Tibial artery (tissue), 4 donors: ENCODE measurements around the gene PTX4.

Experiments used
- DNase-seq, 2 donors: peaks; one replicate each; pipeline ENCODE4 v3.0.0-alpha.2; 2019
- H3K27ac ChIP-seq, 2 donors: fragments of 200-600 bp; sonication (generic) in 1 of 2; 1 replicate in 1 of 2; 2 replicates in 1 of 2; pipeline ENCODE4 v1.5.1; 2018 to 2019; ENCODE audit warnings: mild to moderate bottlenecking in 1 of 2
- H3K27me3 ChIP-seq, 2 donors: fragments of 200-600 bp; sonication (generic) in 1 of 2; one replicate each; pipeline versions ENCODE4 v1.5.1 to v1.6.0; 2016 to 2019
- H3K36me3 ChIP-seq, 3 donors: fragments of 200-600 bp; sonication (generic) in 2 of 3; one replicate each; pipeline ENCODE4 v1.5.1; 2016 to 2019; ENCODE audit warnings: mild to moderate bottlenecking in 2 of 3
- H3K4me1 ChIP-seq, 4 donors: fragments of 200-600 bp; sonication (generic) in 2 of 4; 1 replicate in 3 of 4; 2 replicates in 1 of 4; pipeline ENCODE4 v1.5.1; 2016 to 2019
- H3K4me3 ChIP-seq, 2 donors: fragments of 200-600 bp; sonication (generic) in 1 of 2; 1 replicate in 1 of 2; 2 replicates in 1 of 2; pipeline ENCODE4 v1.5.1; 2018 to 2019; ENCODE audit warnings: mild to moderate bottlenecking in 2 of 2
- H3K9me3 ChIP-seq, 3 donors: fragments of 200-600 bp; sonication (generic) in 1 of 3; one replicate each; pipeline ENCODE4 v1.5.1; 2016 to 2019
- CTCF ChIP-seq, 2 experiments: fragments of 200-600 bp in 1 of 2; fragments of 450-650 bp in 1 of 2; IDR thresholded peaks; one replicate each; pipeline ENCODE4 v1.5.1; 2017 to 2019; ENCODE audit warnings: antibody characterized with exemption in 2 of 2, mild to moderate bottlenecking in 1 of 2, moderate library complexity in 1 of 2
- intact Hi-C: fragments of 100-400 bp; cut with DNase I; formaldehyde crosslinking; loops from one replicate; pipeline ENCODE4 v1.15.0; 2023; ENCODE audit warnings: low total_unique reads

Gene PTX4

DNA sequence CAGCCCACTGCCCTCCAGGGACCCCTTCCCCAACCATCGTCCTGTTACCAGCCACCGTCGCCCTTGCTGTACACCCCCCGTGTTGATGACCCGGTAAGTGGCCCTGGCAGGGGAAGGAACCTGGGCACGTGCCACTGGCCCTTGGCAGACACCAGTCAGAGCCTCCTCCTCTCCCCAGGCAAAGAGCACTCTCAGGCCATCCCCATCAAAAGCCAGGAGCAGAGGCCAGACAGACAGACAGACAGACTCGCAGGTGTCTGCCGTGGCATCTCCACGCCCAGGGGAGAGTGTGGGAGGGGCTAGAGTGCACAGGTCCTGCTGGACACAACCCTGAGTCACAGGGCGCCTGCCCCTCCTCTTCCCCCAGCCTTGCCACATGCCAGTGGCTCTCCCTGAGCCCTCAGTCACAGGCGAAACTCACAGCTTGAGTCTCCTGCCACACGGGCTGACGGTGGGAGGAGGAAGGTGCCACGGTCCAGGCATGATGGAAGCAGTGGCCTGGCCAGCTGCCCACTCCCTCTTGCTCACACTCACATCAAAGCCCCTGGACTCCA lies 21.7 kb downstream of the PTX4 start:
- H3K9me3 ChIP-seq = no peaks in the 10 kb centered on the region
- no peak for DNase-seq
- TF ChIP-seq CTCF (IDR thresholded peaks at IDR 0.05) = no peak
- intact Hi-C loops = no loop called here
- no peaks in the 10 kb centered on the region for H3K27me3 ChIP-seq
- H3K4me1 ChIP-seq = peaks cover 0 to 10% (median 5%) of the 10 kb centered on the region in 4 donors
- H3K36me3 ChIP-seq = peaks cover 0 to 38% (median 3%) of the 10 kb centered on the region in 3 donors
- no peak overlapping the region for H3K4me3 ChIP-seq
- H3K27ac ChIP-seq = no peak overlapping the region

GRCh38 chr16:1466054-1466453 lies 22.7 kb downstream of the PTX4 start:
- no peak for TF ChIP-seq CTCF (IDR thresholded peaks at IDR 0.05)
- H3K27me3 ChIP-seq = no peaks in the 10 kb centered on the region
- H3K4me3 ChIP-seq = no peak overlapping the region
- no peaks in the 10 kb centered on the region for H3K9me3 ChIP-seq
- intact Hi-C loops = no loop called here
- no peak overlapping the region for H3K27ac ChIP-seq
- H3K36me3 ChIP-seq = peaks cover 5 to 41% (median 9%) of the 10 kb centered on the region in 3 donors
- peaks cover 0 to 9% (median 5%) of the 10 kb centered on the region in 4 donors for H3K4me1 ChIP-seq
- DNase-seq = no peak

DNA sequence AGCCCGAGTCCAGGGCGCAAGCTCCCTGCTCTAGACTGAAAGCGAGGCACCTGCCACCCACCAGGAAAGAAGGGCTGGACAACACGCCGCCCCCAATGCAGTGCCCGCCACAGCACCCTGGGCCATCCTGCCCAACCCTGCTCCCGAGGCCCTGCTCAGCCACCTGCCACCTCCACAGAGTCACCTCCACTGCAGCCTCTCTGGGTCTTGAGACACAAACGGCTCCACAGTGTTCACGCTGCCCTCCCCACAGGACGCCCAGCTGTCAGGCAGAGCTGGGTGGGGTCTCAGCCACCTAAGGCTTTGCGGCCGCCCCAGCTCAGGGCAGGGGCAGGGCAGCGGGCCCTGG lies 23.2 kb downstream of the PTX4 start:
- DNase-seq = no peak
- Histone ChIP-seq H3K4me1 (peaks cover 0 to 3% (median 2%) of the 10 kb centered on the region in 4 donors), H3K9me3 (no peaks in the 10 kb centered on the region), H3K4me3 (no peak overlapping the region), H3K27me3 (no peaks in the 10 kb centered on the region), H3K36me3 (peaks cover 10 to 46% (median 14%) of the 10 kb centered on the region in 3 donors), H3K27ac (no peak overlapping the region)
- no peak for TF ChIP-seq CTCF (IDR thresholded peaks at IDR 0.05)
- intact Hi-C loops = no loop called here

DNA sequence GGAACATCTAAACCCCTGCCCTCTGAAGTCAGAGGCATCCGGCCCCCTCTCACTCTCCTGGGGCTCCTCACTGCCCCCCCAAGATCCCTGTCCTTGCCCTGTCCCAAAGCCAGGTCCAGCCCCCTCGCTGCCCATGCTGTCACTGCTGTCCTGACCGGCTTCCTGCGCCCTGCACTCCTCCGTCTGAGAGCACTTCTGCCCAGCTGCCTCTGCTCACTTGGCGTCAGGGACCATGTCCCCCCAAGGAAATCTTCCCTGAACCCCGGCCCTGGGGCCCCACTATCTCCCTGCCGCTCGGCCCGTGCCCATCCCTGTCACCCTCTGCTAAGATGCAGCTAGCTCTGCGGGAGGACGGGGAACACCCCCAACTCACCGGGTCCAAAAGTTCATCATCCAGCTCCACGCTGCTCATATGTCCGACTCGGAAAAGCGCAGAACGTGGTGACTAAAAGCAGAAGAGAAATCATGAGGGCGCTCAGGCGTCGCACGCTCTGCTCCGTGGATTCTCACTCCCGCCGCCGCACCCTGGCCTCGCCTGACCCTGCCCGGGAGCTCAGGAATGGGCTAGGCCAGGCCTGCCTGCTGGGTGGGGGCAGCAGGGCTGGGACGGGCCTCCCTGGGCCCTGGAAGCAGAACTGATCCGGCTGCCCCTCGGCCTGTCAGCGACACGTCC lies 23.7 kb downstream of the PTX4 start:
- Histone ChIP-seq H3K4me3 (no peak overlapping the region), H3K36me3 (peaks cover 15 to 51% (median 18%) of the 10 kb centered on the region in 3 donors), H3K9me3 (no peaks in the 10 kb centered on the region), H3K27me3 (no peaks in the 10 kb centered on the region), H3K27ac (no peak overlapping the region), H3K4me1 (no peaks in the 10 kb centered on the region)
- no peak for TF ChIP-seq CTCF (IDR thresholded peaks at IDR 0.05)
- intact Hi-C loops = loop anchor here (5.0 kb wide), 1 partner anchor 702 kb away; no protein-coding TSS in a partner anchor
- DNase-seq = no peak

DNA sequence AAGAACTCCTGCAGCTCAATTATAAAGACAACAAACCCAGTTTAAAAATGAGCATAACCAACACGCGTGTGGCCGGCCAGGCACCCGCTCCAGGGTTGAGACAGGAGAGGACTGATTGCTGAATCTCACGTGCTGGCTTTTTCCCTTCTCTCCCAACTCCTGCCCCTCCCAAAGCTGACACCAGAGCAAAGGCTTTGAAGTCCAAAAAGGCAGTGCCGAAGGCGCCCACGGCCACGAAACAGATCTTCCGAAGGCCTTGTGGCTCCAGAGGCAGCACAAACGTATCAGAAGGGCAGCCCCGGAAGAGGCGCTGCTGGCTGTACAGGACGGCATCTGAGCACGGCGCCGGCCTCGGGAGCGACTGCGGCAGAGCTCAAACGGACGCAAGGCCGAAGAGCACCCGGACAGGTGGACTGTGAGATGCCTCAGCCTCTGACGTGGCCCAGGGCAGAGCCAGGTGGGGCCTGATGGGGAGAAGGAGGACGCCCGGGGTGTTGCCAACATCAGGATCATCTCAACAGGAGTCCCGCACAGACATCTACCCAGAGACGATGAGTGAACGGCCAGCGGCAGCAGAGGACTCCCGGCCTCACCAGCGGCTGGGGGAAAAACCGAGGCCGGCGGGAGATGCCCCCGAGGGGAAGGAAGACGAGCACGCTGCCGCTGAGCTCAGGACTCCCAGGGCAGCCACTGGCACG lies 24.4 kb downstream of the PTX4 start:
- DNase-seq = no peak
- Histone ChIP-seq H3K9me3 (no peaks in the 10 kb centered on the region), H3K36me3 (peaks cover 18 to 55% (median 18%) of the 10 kb centered on the region in 3 donors)

More for the DNA sequence above, 24.4 kb downstream of the PTX4 start:
- H3K4me1 ChIP-seq = no peaks in the 10 kb centered on the region
- H3K27me3 ChIP-seq = no peaks in the 10 kb centered on the region
- TF ChIP-seq CTCF (IDR thresholded peaks at IDR 0.05) = no peak
- intact Hi-C loops = loop anchor here (5.0 kb wide), 1 partner anchor 703 kb away; no protein-coding TSS in a partner anchor
- H3K27ac ChIP-seq = no peak overlapping the region
- no peak overlapping the region for H3K4me3 ChIP-seq
